Peyer's patch (tissue), 4 donors: ENCODE data around the gene LTBP4. TPM values are rescaled to one million over a fixed set of nuclear protein-coding genes. Genes with fewer than 3 reads are reported as not detected.

ENCODE experiments used
- DNase-seq, 3 donors: peaks; one replicate each; pipeline ENCODE4 v3.0.0-alpha.2; 2017 to 2019
- H3K27ac ChIP-seq, 4 donors: fragments of 200-600 bp; sonication (generic); one replicate each; pipeline ENCODE4 v1.5.1; 2016 to 2019
- H3K27me3 ChIP-seq, 2 donors: fragments of 200-600 bp; sonication (generic); one replicate each; pipeline ENCODE4 v1.5.1; 2019
- H3K36me3 ChIP-seq, 3 donors: fragments of 200-600 bp; sonication (generic); one replicate each; pipeline ENCODE4 v1.5.1; 2016 to 2019
- H3K4me1 ChIP-seq, 4 donors: fragments of 200-600 bp; sonication (generic); one replicate each; pipeline ENCODE4 v1.5.1; 2016 to 2019
- H3K4me3 ChIP-seq, 4 donors: fragments of 200-600 bp; sonication (generic); 1 replicate in 3 of 4; 2 replicates in 1 of 4; pipeline ENCODE4 v1.5.1; 2016 to 2019; ENCODE audit warnings: mild to moderate bottlenecking in 1 of 4
- H3K9me3 ChIP-seq, 4 donors: fragments of 200-600 bp; sonication (generic); one replicate each; pipeline ENCODE4 v1.5.1; 2016 to 2019; ENCODE audit warnings: mild to moderate bottlenecking in 1 of 4
- POLR2A ChIP-seq, 2 donors: fragments of 450-650 bp; IDR thresholded peaks; one replicate each; pipeline ENCODE4 v1.5.1; 2017; ENCODE audit warnings: antibody characterized with exemption in 2 of 2, mild to moderate bottlenecking in 2 of 2, moderate library complexity in 2 of 2
- total RNA-seq, 4 donors: library from RNA; depleted of rRNA; stranded (reverse); fragments of >200 nt; gene quantifications; one replicate each; pipeline ENCODE4 v1.1.0, GENCODE V29; 2016
- TF ChIP-seq, protein P1 (sequence below), 6 experiments: fragments of 450-650 bp in 4 of 6; fragments of 200-600 bp in 2 of 6; sonication (generic) in 1 of 6; IDR thresholded peaks; one replicate each; pipeline ENCODE4 v1.5.1; 2017 to 2019; ENCODE audit warnings: antibody characterized with exemption in 6 of 6, mild to moderate bottlenecking in 3 of 6, moderate library complexity in 1 of 6

Gene LTBP4
- total RNA-seq, 4 donors from 2014 or later, result 164 to 484 (median 329) TPM

DNA sequence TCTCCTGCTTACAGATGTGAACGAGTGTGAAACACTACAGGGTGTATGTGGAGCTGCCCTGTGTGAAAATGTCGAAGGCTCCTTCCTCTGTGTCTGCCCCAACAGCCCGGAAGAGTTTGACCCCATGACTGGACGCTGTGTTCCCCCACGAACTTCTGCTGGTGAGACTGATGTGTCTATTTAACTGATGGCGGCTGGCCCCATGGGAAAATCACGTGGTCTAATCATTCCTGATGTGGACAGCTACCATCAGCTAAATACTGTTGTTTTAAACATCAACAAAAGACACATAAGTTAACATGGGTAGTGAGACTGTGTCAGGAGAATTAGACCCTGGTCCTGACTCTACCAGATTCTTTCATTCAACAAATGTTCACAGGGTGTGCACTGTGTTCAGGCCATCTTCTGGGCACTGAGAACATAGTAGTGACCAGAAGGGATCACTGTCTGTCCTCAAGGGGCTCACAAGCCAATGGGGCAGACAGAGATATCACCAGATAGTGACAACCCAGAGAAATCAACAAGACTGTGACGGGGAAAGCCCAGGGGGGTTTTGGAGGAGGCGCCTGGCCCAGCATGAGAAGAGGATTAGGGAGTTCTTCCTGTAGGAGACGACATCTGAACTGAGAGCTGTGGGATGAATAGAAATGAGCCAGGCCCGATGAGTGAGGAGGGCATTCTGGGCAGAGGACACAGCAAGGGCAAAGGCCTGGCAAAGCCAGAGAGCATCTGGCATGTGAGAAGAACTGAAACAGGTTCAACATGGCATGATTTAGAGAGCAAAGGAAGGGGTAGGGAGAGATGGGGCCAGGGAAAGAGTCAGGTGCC is 18.4 kb downstream of the LTBP4 start:
- no peak overlapping the region for H3K4me3 ChIP-seq
- H3K4me1 ChIP-seq, result peaks cover 0 to 13% (median 0%) of the 10 kb centered on the region in 4 donors
- peaks cover 0 to 56% (median 0%) of the 10 kb centered on the region in 3 donors for H3K36me3 ChIP-seq
- no peak for DNase-seq
- no peak for TF ChIP-seq POLR2A (IDR thresholded peaks at IDR 0.05)
- TF ChIP-seq, protein P1, sequence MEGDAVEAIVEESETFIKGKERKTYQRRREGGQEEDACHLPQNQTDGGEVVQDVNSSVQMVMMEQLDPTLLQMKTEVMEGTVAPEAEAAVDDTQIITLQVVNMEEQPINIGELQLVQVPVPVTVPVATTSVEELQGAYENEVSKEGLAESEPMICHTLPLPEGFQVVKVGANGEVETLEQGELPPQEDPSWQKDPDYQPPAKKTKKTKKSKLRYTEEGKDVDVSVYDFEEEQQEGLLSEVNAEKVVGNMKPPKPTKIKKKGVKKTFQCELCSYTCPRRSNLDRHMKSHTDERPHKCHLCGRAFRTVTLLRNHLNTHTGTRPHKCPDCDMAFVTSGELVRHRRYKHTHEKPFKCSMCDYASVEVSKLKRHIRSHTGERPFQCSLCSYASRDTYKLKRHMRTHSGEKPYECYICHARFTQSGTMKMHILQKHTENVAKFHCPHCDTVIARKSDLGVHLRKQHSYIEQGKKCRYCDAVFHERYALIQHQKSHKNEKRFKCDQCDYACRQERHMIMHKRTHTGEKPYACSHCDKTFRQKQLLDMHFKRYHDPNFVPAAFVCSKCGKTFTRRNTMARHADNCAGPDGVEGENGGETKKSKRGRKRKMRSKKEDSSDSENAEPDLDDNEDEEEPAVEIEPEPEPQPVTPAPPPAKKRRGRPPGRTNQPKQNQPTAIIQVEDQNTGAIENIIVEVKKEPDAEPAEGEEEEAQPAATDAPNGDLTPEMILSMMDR (IDR thresholded peaks at IDR 0.05), result no peak
- no peaks in the 10 kb centered on the region for H3K9me3 ChIP-seq
- H3K27ac ChIP-seq, result no peak overlapping the region
- H3K27me3 ChIP-seq, result no peaks in the 10 kb centered on the region

DNA sequence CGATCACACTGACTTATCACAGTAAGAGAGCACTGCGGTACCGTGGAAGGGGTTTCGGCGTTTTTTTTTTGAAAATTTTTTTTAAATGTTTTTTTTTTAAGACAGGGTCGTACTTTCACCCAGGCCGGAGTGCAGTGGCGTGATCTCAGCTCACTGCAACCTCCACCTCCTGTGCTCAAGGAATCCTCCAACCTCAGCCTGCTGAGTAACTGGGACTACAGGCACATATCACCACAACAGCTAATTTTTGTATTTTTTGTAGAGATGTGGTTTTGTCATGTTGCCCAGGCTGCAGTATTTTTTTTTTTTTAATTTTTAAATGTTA is 19.0 kb downstream of the LTBP4 start:
- Histone ChIP-seq H3K9me3 (no peaks in the 10 kb centered on the region), H3K36me3 (peaks cover 0 to 60% (median 0%) of the 10 kb centered on the region in 3 donors), H3K27me3 (no peaks in the 10 kb centered on the region), H3K4me1 (peaks cover 0 to 13% (median 0%) of the 10 kb centered on the region in 4 donors), H3K27ac (no peak overlapping the region), H3K4me3 (no peak overlapping the region)
- TF ChIP-seq, protein P1 (IDR thresholded peaks at IDR 0.05), result no peak
- TF ChIP-seq POLR2A (IDR thresholded peaks at IDR 0.05), result no peak
- no peak for DNase-seq

- no peaks in the 10 kb centered on the region for H3K27me3 ChIP-seq
- no peak for DNase-seq
- H3K4me1 ChIP-seq, result peaks cover 0 to 13% (median 0%) of the 10 kb centered on the region in 4 donors
- no peak overlapping the region for H3K27ac ChIP-seq
- TF ChIP-seq, protein P1 (IDR thresholded peaks at IDR 0.05), result no peak
- no peak for TF ChIP-seq POLR2A (IDR thresholded peaks at IDR 0.05)
- H3K36me3 ChIP-seq, result peaks cover 0 to 71% (median 0%) of the 10 kb centered on the region in 3 donors
- H3K4me3 ChIP-seq, result no peak overlapping the region
- H3K9me3 ChIP-seq, result no peaks in the 10 kb centered on the region
These were observed 20.1 kb downstream of the LTBP4 start for GRCh38 chr19:40621283-40621682.

DNA sequence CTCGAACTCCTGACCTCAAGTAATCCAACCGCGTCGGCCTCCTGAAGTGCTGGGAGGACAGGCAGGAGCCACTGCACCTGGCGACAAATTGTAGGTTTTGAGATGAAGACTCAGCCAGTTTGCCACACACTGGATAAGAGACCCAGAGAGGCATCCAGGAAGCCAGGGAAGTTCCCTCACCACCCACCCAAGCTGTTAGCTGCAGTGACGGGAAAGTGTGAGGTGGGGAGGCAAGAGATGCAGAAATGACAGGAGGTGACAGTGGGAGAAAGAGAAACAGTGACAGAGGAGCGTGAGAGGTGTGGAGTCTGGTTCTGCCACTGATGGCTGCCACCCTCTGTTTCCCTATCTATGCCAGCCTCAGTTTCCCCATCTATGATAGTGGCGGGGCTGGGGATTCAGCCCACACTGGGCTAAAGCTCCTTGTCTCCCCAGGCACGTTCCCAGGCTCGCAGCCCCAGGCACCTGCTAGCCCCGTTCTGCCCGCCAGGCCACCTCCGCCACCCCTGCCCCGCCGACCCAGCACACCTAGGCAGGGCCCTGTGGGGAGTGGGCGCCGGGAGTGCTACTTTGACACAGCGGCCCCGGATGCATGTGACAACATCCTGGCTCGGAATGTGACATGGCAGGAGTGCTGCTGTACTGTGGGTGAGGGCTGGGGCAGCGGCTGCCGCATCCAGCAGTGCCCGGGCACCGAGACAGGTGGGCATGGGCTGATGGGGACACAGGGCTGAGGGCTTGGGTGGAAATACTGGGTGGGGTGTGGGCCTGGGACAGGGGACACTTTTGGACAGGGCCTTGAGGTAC is 21.0 kb downstream of the LTBP4 start:
- H3K9me3 ChIP-seq, result no peaks in the 10 kb centered on the region
- no peak overlapping the region for H3K4me3 ChIP-seq
- H3K27me3 ChIP-seq, result no peaks in the 10 kb centered on the region
- H3K27ac ChIP-seq, result no peak overlapping the region
- peaks cover 0 to 9% (median 0%) of the 10 kb centered on the region in 4 donors for H3K4me1 ChIP-seq
- H3K36me3 ChIP-seq, result peaks cover 0 to 80% (median 0%) of the 10 kb centered on the region in 3 donors
- no peak for TF ChIP-seq POLR2A (IDR thresholded peaks at IDR 0.05)
- TF ChIP-seq, protein P1 (IDR thresholded peaks at IDR 0.05), result no peak
- DNase-seq, result no peak

DNA sequence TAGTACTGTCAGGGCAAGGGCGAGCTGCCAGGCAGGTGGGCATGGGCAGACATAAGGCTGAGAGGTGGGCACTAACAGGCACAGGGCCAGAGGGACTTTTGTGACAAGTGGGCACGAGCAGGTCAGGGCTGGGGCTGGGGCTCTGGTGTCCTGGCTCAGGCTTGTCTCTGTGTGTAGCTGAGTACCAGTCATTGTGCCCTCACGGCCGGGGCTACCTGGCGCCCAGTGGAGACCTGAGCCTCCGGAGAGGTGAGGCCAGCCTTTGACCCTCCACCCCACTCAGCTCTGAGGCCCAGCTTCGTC is 21.6 kb downstream of the LTBP4 start:
- H3K36me3 ChIP-seq, result peaks cover 0 to 86% (median 0%) of the 10 kb centered on the region in 3 donors
- H3K4me3 ChIP-seq, result no peak overlapping the region
- no peak overlapping the region for H3K27ac ChIP-seq
- DNase-seq, result no peak
- peaks cover 0 to 9% (median 0%) of the 10 kb centered on the region in 4 donors for H3K4me1 ChIP-seq
- no peak for TF ChIP-seq POLR2A (IDR thresholded peaks at IDR 0.05)
- TF ChIP-seq, protein P1 (IDR thresholded peaks at IDR 0.05), result no peak
- H3K27me3 ChIP-seq, result no peaks in the 10 kb centered on the region
- H3K9me3 ChIP-seq, result no peaks in the 10 kb centered on the region
